Psoas muscle (tissue), 8 donors: ENCODE data around the gene DZIP1. TPM values are rescaled to one million over a fixed set of nuclear protein-coding genes. Genes with fewer than 3 reads are reported as not detected.

ENCODE experiments used
- ATAC-seq, 4 donors: fragments of 200-7000 bp; cut with Tn5 transposase; one replicate each; pipeline ENCODE4 v1.9.1; 2020; ENCODE audit warnings: moderate library complexity in 3 of 4, mild to moderate bottlenecking in 2 of 4
- DNase-seq, 2 donors: peaks; one replicate each; pipeline ENCODE4 v3.0.0-alpha.2; 2020
- H3K27ac ChIP-seq: fragments of 200-600 bp; one replicate; pipeline ENCODE4 v1.8.0; 2022
- H3K27me3 ChIP-seq, 3 donors: fragments of 200-600 bp in 1 of 3; one replicate each; pipeline versions ENCODE4 v1.6.1 to v1.8.0; 2013 to 2022; ENCODE audit warnings: low read length in 2 of 3, mild to moderate bottlenecking in 2 of 3, moderate library complexity in 1 of 3; ENCODE audit not compliant: insufficient read depth in 3 of 3
- H3K36me3 ChIP-seq, 2 donors: fragments of 200-600 bp in 1 of 2; one replicate each; pipeline versions ENCODE4 v1.6.1 to v1.8.0; 2013 to 2022; ENCODE audit warnings: low read depth in 1 of 2, mild to moderate bottlenecking in 1 of 2, moderate library complexity in 1 of 2; ENCODE audit not compliant: insufficient read depth in 1 of 2
- H3K4me1 ChIP-seq: fragments of 200-600 bp; one replicate; pipeline ENCODE4 v1.8.0; 2022
- H3K4me3 ChIP-seq: fragments of 200-600 bp; one replicate; pipeline ENCODE4 v1.8.0; 2022; ENCODE audit warnings: mild to moderate bottlenecking
- H3K9me3 ChIP-seq: fragments of 200-600 bp; one replicate; pipeline ENCODE4 v1.8.0; 2022
- CTCF ChIP-seq: fragments of 200-600 bp; IDR thresholded peaks from one replicate; pipeline ENCODE4 v1.8.0; 2022; ENCODE audit warnings: antibody characterized with exemption
- WGBS, 3 donors: extraction: QIAGEN DNeasy Blood & Tissue Kit; methylation state at CpG; one replicate each; pipeline versions ENCODE4 v1.1.6 to v1.1.7; 2013; 5-methylcytosine and 5-hydroxymethylcytosine counted together
- intact Hi-C, 2 donors: fragments of 100-400 bp; cut with DNase I; formaldehyde crosslinking; loops; one replicate each; pipeline versions ENCODE4 v1.11.0 to v1.14.2; 2022
- polyA plus RNA-seq, 3 donors: library from polyadenylated mRNA; stranded (reverse); fragments of 200-250 nt; gene quantifications; one replicate each; pipeline ENCODE4 v1.2.3, GENCODE V29; 2013
- total RNA-seq, 4 donors: library from RNA; stranded (reverse); fragmentation: NEBNext Ultra II Directional in 2 of 4; extraction: Animal tissue kit (Norgen Biotek cat#: 25700) in 2 of 4; gene quantifications; one replicate each; pipeline versions ENCODE4 v1.2.1 to v1.2.4, GENCODE V29; 2021 to 2023
- donor health status: healthy with polysubstance abuse.
- donor health status: DM: no; HTN: no; CAD: no; lungs with moderate emphysema.
- donor health status: Bipolar disorder and iron deficiency.
- donor health status: healthy.
- donor health status: DM: yes; HTN: yes; CAD: no.
- donor health status: DM: no; HTN: no; CAD: no.
- donor health status: DM: no; HTN: no; CAD: no.
- donor health status: DM: yes; HTN: yes; CAD: no.

DZIP1 gene
- total and polyA plus RNA-seq, 7 donors = 0.70 to 2.9 (median 1.8) TPM

- H3K27me3 ChIP-seq = peaks cover 0 to 3% (median 0%) of the 10 kb centered on the region in 3 donors
- H3K4me3 ChIP-seq = no peak overlapping the region
- intact Hi-C loops = loop anchor here in 1 of 2 donors (10.0 kb wide), 1 partner anchor 162 kb away; no protein-coding TSS in a partner anchor
- no peak for TF ChIP-seq CTCF
- H3K36me3 ChIP-seq = no peaks in the 10 kb centered on the region
- no peaks in the 10 kb centered on the region for H3K4me1 ChIP-seq
- H3K9me3 ChIP-seq = no peaks in the 10 kb centered on the region
- ATAC-seq = no peak
- no peak overlapping the region for H3K27ac ChIP-seq
- no peak for DNase-seq
- WGBS, 3 donors = 85 to 86% (median 85%) methylated on average over 3 of the region's 3 CpGs
Measured at GRCh38 chr13:95656386-95657015, 12.0 kb upstream of the DZIP1 start.

- ATAC-seq = no peak
- intact Hi-C loops = loop anchor here in 1 of 2 donors (10.0 kb wide), 1 partner anchor 158 kb away; no protein-coding TSS in a partner anchor
- no peaks in the 10 kb centered on the region for H3K36me3 ChIP-seq
- DNase-seq = no peak
- H3K4me3 ChIP-seq = no peak overlapping the region
- H3K9me3 ChIP-seq = no peaks in the 10 kb centered on the region
- H3K27ac ChIP-seq = no peak overlapping the region
- peaks cover 0 to 3% (median 0%) of the 10 kb centered on the region in 3 donors for H3K27me3 ChIP-seq
- no peaks in the 10 kb centered on the region for H3K4me1 ChIP-seq
- no peak for TF ChIP-seq CTCF
- WGBS, 3 donors = 30 to 44% (median 39%) methylated on average over 3 of the region's 3 CpGs
Measured at GRCh38 chr13:95652821-95653220, 8.3 kb upstream of the DZIP1 start.

- no peak for TF ChIP-seq CTCF
- intact Hi-C loops = loop anchor here in 1 of 2 donors (10.0 kb wide), 1 partner anchor 158 kb away; no protein-coding TSS in a partner anchor
- Histone ChIP-seq H3K9me3 (no peaks in the 10 kb centered on the region), H3K4me1 (no peaks in the 10 kb centered on the region), H3K36me3 (no peaks in the 10 kb centered on the region), H3K27ac (no peak overlapping the region), H3K27me3 (peaks cover 0 to 3% (median 0%) of the 10 kb centered on the region in 3 donors), H3K4me3 (no peak overlapping the region)
- WGBS, 3 donors = 50 to 93% (median 90%) methylated on average over 1 of the region's 1 CpG
- DNase-seq (no peak), ATAC-seq (no peak)
Measured at GRCh38 chr13:95652244-95652764, 7.8 kb upstream of the DZIP1 start.

GRCh38 chr13:95650696-95651095, 6.2 kb upstream of the DZIP1 start:
- no peak for DNase-seq
- Histone ChIP-seq H3K36me3 (no peaks in the 10 kb centered on the region), H3K9me3 (no peaks in the 10 kb centered on the region), H3K4me1 (no peaks in the 10 kb centered on the region), H3K27me3 (no peaks in the 10 kb centered on the region), H3K4me3 (no peak overlapping the region), H3K27ac (no peak overlapping the region)
- 77 to 84% (median 81%) methylated on average over 5 of the region's 5 CpGs for WGBS, 3 donors
- ATAC-seq = no peak
- intact Hi-C loops = loop anchor here in 1 of 2 donors (10.0 kb wide), 1 partner anchor 156 kb away; no protein-coding TSS in a partner anchor
- no peak for TF ChIP-seq CTCF
